Measurements from ENCODE around the gene TUBA1B.

TUBA1B gene

DNA sequence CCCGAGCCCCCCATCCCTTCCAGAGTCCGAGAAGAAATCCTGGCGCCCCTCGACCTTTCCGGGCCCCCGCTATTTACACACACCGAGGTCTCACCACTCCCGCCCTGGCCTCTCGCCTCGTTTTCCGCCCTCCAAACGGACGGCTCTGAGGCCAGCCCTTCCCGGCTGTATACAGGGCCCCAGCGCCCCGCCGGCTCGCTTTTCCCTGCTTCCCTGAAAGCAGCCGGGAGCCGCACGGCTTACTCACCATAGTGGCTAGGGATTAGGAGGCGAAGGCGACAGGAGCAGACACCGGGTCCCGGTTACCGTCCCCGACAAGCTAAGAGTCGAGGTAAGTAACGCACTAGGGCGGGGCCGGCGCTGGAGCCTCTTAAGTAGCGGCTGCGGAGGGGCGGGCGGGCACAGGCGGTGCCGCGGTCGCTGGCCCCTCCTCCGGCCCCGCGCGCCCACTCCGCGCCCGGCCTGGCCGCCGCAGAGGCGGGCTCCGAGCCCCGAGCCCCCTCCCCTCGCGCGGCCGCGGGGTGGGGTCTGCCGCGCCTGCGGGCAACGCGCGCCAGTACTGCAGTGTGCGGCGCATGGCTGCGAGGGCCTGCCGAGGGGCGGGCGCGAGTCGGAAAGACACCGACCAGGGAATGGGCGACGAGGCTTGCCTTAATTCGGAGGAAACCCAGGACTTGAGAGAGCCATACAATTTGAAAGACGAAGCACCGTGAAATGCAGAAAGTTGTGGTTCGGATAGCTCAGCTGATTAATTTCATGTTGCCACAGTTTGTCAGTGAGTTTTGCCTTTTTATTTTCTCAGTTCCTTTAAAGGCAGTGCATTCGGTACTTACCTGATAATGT is at the start of gene TUBA1B (continued):
- TF ChIP-seq, protein P1, sequence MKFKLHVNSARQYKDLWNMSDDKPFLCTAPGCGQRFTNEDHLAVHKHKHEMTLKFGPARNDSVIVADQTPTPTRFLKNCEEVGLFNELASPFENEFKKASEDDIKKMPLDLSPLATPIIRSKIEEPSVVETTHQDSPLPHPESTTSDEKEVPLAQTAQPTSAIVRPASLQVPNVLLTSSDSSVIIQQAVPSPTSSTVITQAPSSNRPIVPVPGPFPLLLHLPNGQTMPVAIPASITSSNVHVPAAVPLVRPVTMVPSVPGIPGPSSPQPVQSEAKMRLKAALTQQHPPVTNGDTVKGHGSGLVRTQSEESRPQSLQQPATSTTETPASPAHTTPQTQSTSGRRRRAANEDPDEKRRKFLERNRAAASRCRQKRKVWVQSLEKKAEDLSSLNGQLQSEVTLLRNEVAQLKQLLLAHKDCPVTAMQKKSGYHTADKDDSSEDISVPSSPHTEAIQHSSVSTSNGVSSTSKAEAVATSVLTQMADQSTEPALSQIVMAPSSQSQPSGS (tag by site-specific recombination; IDR thresholded peaks at IDR 0.05; ENCODE audit: low read depth), result no peak
- TF ChIP-seq ZNF221 (tag by site-specific recombination; IDR thresholded peaks at IDR 0.05; ENCODE audit: borderline replicate concordance), result no peak
- TF ChIP-seq, protein P2, sequence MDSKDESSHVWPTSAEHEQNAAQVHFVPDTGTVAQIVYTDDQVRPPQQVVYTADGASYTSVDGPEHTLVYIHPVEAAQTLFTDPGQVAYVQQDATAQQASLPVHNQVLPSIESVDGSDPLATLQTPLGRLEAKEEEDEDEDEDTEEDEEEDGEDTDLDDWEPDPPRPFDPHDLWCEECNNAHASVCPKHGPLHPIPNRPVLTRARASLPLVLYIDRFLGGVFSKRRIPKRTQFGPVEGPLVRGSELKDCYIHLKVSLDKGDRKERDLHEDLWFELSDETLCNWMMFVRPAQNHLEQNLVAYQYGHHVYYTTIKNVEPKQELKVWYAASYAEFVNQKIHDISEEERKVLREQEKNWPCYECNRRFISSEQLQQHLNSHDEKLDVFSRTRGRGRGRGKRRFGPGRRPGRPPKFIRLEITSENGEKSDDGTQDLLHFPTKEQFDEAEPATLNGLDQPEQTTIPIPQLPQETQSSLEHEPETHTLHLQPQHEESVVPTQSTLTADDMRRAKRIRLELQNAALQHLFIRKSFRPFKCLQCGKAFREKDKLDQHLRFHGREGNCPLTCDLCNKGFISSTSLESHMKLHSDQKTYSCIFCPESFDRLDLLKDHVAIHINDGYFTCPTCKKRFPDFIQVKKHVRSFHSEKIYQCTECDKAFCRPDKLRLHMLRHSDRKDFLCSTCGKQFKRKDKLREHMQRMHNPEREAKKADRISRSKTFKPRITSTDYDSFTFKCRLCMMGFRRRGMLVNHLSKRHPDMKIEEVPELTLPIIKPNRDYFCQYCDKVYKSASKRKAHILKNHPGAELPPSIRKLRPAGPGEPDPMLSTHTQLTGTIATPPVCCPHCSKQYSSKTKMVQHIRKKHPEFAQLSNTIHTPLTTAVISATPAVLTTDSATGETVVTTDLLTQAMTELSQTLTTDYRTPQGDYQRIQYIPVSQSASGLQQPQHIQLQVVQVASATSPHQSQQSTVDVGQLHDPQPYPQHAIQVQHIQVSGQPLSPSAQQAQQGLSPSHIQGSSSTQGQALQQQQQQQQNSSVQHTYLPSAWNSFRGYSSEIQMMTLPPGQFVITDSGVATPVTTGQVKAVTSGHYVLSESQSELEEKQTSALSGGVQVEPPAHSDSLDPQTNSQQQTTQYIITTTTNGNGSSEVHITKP (tag by site-specific recombination; IDR thresholded peaks at IDR 0.05), result 0 out of 2 replicates have a peak, but pooled peaks have one; percentile 2
- TF ChIP-seq, protein P3, sequence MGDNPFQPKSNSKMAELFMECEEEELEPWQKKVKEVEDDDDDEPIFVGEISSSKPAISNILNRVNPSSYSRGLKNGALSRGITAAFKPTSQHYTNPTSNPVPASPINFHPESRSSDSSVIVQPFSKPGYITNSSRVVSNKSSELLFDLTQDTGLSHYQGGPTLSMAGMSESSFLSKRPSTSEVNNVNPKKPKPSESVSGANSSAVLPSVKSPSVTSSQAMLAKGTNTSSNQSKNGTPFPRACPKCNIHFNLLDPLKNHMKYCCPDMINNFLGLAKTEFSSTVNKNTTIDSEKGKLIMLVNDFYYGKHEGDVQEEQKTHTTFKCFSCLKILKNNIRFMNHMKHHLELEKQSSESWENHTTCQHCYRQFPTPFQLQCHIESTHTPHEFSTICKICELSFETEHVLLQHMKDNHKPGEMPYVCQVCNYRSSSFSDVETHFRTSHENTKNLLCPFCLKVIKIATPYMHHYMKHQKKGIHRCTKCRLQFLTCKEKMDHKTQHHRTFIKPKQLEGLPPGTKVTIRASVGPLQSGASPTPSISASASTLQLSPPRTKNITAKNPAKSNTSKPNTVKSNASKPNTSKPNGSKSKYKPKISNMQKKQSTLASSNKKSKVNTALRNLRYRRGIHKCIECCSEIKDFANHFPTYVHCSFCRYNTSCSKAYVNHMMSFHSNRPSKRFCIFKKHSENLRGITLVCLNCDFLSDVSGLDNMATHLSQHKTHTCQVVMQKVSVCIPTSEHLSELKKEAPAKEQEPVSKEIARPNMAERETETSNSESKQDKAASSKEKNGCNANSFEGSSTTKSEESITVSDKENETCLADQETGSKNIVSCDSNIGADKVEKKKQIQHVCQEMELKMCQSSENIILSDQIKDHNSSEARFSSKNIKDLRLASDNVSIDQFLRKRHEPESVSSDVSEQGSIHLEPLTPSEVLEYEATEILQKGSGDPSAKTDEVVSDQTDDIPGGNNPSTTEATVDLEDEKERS (tag by site-specific recombination; IDR thresholded peaks at IDR 0.05), result peak; percentile 73; the same call in 1 of the 2 replicates
- TF ChIP-seq ZNF48 (tag by site-specific recombination; IDR thresholded peaks at IDR 0.05), result no peak
- no peak for TF ChIP-seq ZNF175 (tag by site-specific recombination; IDR thresholded peaks at IDR 0.05)
- no peak for TF ChIP-seq ZNF830 (tag by site-specific recombination; IDR thresholded peaks at IDR 0.05; ENCODE audit: low read depth)
- TF ChIP-seq, protein P4, sequence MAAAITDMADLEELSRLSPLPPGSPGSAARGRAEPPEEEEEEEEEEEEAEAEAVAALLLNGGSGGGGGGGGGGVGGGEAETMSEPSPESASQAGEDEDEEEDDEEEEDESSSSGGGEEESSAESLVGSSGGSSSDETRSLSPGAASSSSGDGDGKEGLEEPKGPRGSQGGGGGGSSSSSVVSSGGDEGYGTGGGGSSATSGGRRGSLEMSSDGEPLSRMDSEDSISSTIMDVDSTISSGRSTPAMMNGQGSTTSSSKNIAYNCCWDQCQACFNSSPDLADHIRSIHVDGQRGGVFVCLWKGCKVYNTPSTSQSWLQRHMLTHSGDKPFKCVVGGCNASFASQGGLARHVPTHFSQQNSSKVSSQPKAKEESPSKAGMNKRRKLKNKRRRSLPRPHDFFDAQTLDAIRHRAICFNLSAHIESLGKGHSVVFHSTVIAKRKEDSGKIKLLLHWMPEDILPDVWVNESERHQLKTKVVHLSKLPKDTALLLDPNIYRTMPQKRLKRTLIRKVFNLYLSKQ (tag by site-specific recombination; IDR thresholded peaks at IDR 0.05; ENCODE audit: borderline replicate concordance), result no peak
- TF ChIP-seq ZNF585B (tag by site-specific recombination; IDR thresholded peaks at IDR 0.05), result 0 out of 2 replicates have a peak, but pooled peaks have one; percentile 16
- peak; percentile 17; the same call in 1 of the 2 replicates for TF ChIP-seq MEIS1 (CRISPR knock-in tag; IDR thresholded peaks at IDR 0.05; ENCODE audit: borderline replicate concordance)
- TF ChIP-seq ZNF354C (tag by site-specific recombination; IDR thresholded peaks at IDR 0.05; ENCODE audit: borderline replicate concordance, low read depth), result no peak
- TF ChIP-seq ZNF610 (tag by site-specific recombination; IDR thresholded peaks at IDR 0.05; ENCODE audit: borderline replicate concordance), result no peak
- peak; percentile 44; the same call in 1 of the 2 replicates for TF ChIP-seq KLF10 (tag by site-specific recombination; IDR thresholded peaks at IDR 0.05)
- peak; percentile 51 for TF ChIP-seq ZNF623 (tag by site-specific recombination; IDR thresholded peaks at IDR 0.05)
- TF ChIP-seq, protein P5, sequence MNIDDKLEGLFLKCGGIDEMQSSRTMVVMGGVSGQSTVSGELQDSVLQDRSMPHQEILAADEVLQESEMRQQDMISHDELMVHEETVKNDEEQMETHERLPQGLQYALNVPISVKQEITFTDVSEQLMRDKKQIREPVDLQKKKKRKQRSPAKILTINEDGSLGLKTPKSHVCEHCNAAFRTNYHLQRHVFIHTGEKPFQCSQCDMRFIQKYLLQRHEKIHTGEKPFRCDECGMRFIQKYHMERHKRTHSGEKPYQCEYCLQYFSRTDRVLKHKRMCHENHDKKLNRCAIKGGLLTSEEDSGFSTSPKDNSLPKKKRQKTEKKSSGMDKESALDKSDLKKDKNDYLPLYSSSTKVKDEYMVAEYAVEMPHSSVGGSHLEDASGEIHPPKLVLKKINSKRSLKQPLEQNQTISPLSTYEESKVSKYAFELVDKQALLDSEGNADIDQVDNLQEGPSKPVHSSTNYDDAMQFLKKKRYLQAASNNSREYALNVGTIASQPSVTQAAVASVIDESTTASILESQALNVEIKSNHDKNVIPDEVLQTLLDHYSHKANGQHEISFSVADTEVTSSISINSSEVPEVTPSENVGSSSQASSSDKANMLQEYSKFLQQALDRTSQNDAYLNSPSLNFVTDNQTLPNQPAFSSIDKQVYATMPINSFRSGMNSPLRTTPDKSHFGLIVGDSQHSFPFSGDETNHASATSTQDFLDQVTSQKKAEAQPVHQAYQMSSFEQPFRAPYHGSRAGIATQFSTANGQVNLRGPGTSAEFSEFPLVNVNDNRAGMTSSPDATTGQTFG (tag by site-specific recombination; IDR thresholded peaks at IDR 0.05; ENCODE audit: borderline replicate concordance), result peak; percentile 15; the same call in 1 of the 2 replicates
- peak; percentile 73 for TF ChIP-seq SP7 (tag by site-specific recombination; IDR thresholded peaks at IDR 0.05)
- TF ChIP-seq, protein P6, sequence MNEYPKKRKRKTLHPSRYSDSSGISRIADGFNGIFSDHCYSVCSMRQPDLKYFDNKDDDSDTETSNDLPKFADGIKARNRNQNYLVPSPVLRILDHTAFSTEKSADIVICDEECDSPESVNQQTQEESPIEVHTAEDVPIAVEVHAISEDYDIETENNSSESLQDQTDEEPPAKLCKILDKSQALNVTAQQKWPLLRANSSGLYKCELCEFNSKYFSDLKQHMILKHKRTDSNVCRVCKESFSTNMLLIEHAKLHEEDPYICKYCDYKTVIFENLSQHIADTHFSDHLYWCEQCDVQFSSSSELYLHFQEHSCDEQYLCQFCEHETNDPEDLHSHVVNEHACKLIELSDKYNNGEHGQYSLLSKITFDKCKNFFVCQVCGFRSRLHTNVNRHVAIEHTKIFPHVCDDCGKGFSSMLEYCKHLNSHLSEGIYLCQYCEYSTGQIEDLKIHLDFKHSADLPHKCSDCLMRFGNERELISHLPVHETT (tag by site-specific recombination; IDR thresholded peaks at IDR 0.05), result peak; percentile 81; the same call in 1 of the 2 replicates
- no peak; the same call in none of the 2 replicates for TF ChIP-seq ZNF792 (tag by site-specific recombination; IDR thresholded peaks at IDR 0.05)
- no peak for TF ChIP-seq ZNF292 (tag by site-specific recombination; IDR thresholded peaks at IDR 0.05; ENCODE audit: borderline replicate concordance, low read depth)
- TF ChIP-seq ZNF776 (tag by site-specific recombination; IDR thresholded peaks at IDR 0.05; ENCODE audit: borderline replicate concordance), result no peak; the same call in 1 of the 2 replicates
- TF ChIP-seq KLF7 (tag by site-specific recombination; IDR thresholded peaks at IDR 0.05; ENCODE audit: borderline replicate concordance), result peak; percentile 74; the same call in 1 of the 2 replicates
